Naive B cell (primary cell): ENCODE results near the gene INHBC. TPM values are rescaled to one million over a fixed set of nuclear protein-coding genes. Genes with fewer than 3 reads are reported as not detected.
"Not testable (repeated sequence)": the region's sequence is repeated elsewhere in the genome, so short reads cannot be mapped to it uniquely, and the experiment has no call there.

Experiments used
- ATAC-seq, 2 donors: fragments of 150-1000 bp; cut with Tn5 transposase; 2 replicates each; pipeline ENCODE4 v1.10.0; 2021; ENCODE audit warnings: low read depth in 2 of 2, mild to moderate bottlenecking in 2 of 2, moderate library complexity in 2 of 2
- DNase-seq: peaks from one replicate; pipeline ENCODE4 v3.0.0; 2022
- H3K27ac Mint-ChIP-seq, 6 donors: one replicate each; pipeline ENCODE4 v1.8.0; 2020 to 2022; ENCODE audit warnings: mild to moderate bottlenecking in 6 of 6, mixed read lengths in 6 of 6, moderate library complexity in 5 of 6, inconsistent platforms in 2 of 6
- H3K27me3 Mint-ChIP-seq, 3 donors: one replicate each; pipeline ENCODE4 v1.8.0; 2021 to 2022; ENCODE audit warnings: mixed read lengths in 3 of 3, mild to moderate bottlenecking in 1 of 3
- H3K36me3 Mint-ChIP-seq, 2 donors: one replicate each; pipeline ENCODE4 v1.8.0; 2020 to 2022; ENCODE audit warnings: mixed read lengths in 2 of 2, inconsistent platforms in 1 of 2, mild to moderate bottlenecking in 1 of 2
- H3K4me1 Mint-ChIP-seq, 3 donors: one replicate each; pipeline ENCODE4 v1.8.0; 2020 to 2022; ENCODE audit warnings: mixed read lengths in 3 of 3, inconsistent platforms in 1 of 3, mild to moderate bottlenecking in 1 of 3, moderate library complexity in 1 of 3
- H3K4me3 Mint-ChIP-seq, 8 donors: one replicate each; pipeline ENCODE4 v1.8.0; 2020 to 2022; ENCODE audit warnings: mild to moderate bottlenecking in 8 of 8, mixed read lengths in 8 of 8, moderate library complexity in 8 of 8, inconsistent platforms in 2 of 8
- H3K9me3 Mint-ChIP-seq, 7 donors: one replicate each; pipeline ENCODE4 v1.8.0; 2020 to 2022; ENCODE audit warnings: mixed read lengths in 7 of 7, mild to moderate bottlenecking in 5 of 7, inconsistent platforms in 2 of 7, moderate library complexity in 1 of 7
- polyA plus RNA-seq, 6 donors: library from polyadenylated mRNA; unstranded; fragments of 300-500 nt; fragmentation: Illumina TruSeq; gene quantifications; one replicate each; pipeline ENCODE4 v1.2.3, GENCODE V29; 2021; ENCODE audit warnings: low read depth in 6 of 6

The INHBC gene
- polyA plus RNA-seq, result not detected

GRCh38 chr12:57434517-57435223 is at the start of gene INHBC:
Gene INHBC (plus strand): TSS chr12:57434784. CDS start chr12:57434887, 103 bp downstream.
- Mint-ChIP-seq H3K27me3 (peaks cover 0 to 8% (median 8%) of the 10 kb centered on the region in 3 donors), H3K36me3 (no peaks in the 10 kb centered on the region), H3K4me1 (peaks cover 13 to 19% (median 14%) of the 10 kb centered on the region in 3 donors), H3K4me3 (no peak within 1 kb of the TSS), H3K27ac (peak within 1 kb of the TSS in 2 of 6 donors; percentile 75), H3K9me3 (no peaks in the 10 kb centered on the region)
- no peak for ATAC-seq
- no peak for DNase-seq

DNA sequence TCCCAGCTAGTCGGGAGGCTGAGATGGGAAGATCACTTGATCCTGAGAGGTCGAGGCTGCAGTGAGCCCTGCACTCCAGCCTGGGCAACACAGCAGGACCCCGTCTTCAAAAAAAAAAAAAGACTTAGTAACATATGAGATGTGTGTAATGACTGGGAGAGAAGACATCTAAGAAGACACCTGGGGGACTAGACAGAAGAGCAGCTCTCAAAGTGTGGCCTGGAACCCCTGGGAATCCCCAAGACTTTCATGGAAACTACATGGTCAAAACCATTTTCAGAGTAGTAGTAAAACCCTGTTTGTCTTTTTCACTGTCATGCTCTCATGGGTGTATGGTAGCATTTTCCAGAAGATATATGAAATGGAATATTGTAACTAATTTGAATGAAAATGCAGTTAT is 49.0 kb upstream of the INHBC start:
- H3K4me1 Mint-ChIP-seq, result peaks cover 0 to 12% (median 12%) of the 10 kb centered on the region in 3 donors
- no peak overlapping the region for H3K27ac Mint-ChIP-seq
- H3K36me3 Mint-ChIP-seq, result peaks cover 15 to 21% of the 10 kb centered on the region in 2 donors
- H3K9me3 Mint-ChIP-seq, result no peaks in the 10 kb centered on the region
- H3K27me3 Mint-ChIP-seq, result no peaks in the 10 kb centered on the region
- ATAC-seq (no peak), DNase-seq (no peak)
- no peak overlapping the region for H3K4me3 Mint-ChIP-seq

- H3K4me3 Mint-ChIP-seq, result no peak overlapping the region
- peaks cover 12 to 21% of the 10 kb centered on the region in 2 donors for H3K36me3 Mint-ChIP-seq
- ATAC-seq, result no peak
- no peaks in the 10 kb centered on the region for H3K9me3 Mint-ChIP-seq
- H3K27ac Mint-ChIP-seq, result peak overlapping the region in 1 of 6 donors; percentile 51
- no peaks in the 10 kb centered on the region for H3K27me3 Mint-ChIP-seq
- H3K4me1 Mint-ChIP-seq, result peaks cover 0 to 10% (median 9%) of the 10 kb centered on the region in 3 donors
- no peak for DNase-seq
Measured at GRCh38 chr12:57386187-57386720, 48.3 kb upstream of the INHBC start.

DNA sequence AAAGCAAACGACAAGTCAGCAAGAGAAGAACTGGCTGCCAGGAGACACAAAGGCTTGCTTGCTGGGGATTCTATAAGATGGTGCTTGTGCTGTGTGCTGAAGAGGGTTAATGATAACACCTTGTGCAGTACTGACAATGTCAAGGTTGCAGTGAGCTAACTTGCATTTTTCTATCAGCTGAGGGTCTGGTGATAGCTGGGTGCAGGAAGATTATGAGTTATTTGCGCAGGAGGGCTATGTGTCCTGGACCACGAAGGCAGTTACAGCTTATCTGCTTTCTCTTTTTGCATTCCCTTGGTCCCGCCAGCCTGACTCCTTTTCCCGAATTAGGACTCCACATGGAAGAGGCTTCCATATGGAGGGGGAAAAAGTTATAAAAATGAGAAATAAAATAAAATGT is 46.2 kb upstream of the INHBC start:
- H3K36me3 Mint-ChIP-seq, result peaks cover 12 to 24% of the 10 kb centered on the region in 2 donors
- no peaks in the 10 kb centered on the region for H3K9me3 Mint-ChIP-seq
- ATAC-seq, result no peak
- DNase-seq, result no peak
- peaks cover 0 to 10% (median 9%) of the 10 kb centered on the region in 3 donors for H3K4me1 Mint-ChIP-seq
- peak overlapping the region in 1 of 8 donors; percentile 38 for H3K4me3 Mint-ChIP-seq
- no peak overlapping the region for H3K27ac Mint-ChIP-seq
- no peaks in the 10 kb centered on the region for H3K27me3 Mint-ChIP-seq

DNA sequence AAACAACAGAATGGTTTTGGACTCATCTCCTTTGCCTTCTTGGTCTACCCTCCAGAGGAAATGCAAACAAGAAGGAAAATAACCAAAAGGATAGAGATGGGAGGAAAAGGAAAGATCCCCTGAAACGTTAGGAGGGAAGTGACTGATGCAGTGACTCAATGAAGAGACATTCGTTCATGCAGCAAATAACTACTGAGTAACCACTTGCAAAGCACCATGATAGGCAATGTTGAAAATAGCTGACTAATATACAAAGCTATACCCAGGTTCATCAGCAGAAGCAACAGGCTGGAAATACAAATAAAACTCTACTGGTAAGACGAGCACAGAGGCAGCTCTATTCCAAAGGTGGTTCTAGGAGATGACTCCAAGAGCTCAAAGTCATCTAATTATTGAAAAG is 45.6 kb upstream of the INHBC start:
- H3K9me3 Mint-ChIP-seq, result no peaks in the 10 kb centered on the region
- DNase-seq (no peak), ATAC-seq (no peak)
- peak overlapping the region in 2 of 6 donors; percentile 15 to 21 for H3K27ac Mint-ChIP-seq
- H3K4me3 Mint-ChIP-seq, result no peak overlapping the region
- no peaks in the 10 kb centered on the region for H3K27me3 Mint-ChIP-seq
- H3K36me3 Mint-ChIP-seq, result peaks cover 12 to 29% of the 10 kb centered on the region in 2 donors
- peaks cover 0 to 12% (median 9%) of the 10 kb centered on the region in 3 donors for H3K4me1 Mint-ChIP-seq

DNA sequence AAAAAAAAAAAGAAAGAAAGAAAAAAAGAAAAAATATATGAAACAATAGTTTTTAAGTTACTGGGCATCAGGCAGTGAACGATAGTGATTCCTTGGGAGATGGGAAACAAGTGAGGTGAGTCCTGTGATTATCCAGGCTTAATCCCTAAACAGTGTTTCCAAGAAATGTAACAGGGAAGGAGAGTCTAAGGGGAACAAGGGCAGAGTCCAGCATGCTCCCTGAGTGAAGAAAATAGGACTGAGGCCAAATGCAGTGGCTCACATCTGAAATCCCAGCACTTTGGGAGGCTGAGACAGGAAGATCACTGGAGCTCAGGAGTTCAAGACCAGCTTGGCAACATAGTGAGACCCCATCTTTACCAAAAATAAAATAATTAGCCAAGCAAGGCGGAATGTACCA is 44.4 kb upstream of the INHBC start:
- Mint-ChIP-seq H3K9me3 (no peaks in the 10 kb centered on the region), H3K4me3 (no peak overlapping the region), H3K27me3 (no peaks in the 10 kb centered on the region), H3K36me3 (peaks cover 12 to 29% of the 10 kb centered on the region in 2 donors), H3K4me1 (peaks cover 0 to 12% (median 9%) of the 10 kb centered on the region in 3 donors), H3K27ac (peak overlapping the region in 1 of 6 donors; percentile 70)
- ATAC-seq (no peak), DNase-seq (no peak)

DNA sequence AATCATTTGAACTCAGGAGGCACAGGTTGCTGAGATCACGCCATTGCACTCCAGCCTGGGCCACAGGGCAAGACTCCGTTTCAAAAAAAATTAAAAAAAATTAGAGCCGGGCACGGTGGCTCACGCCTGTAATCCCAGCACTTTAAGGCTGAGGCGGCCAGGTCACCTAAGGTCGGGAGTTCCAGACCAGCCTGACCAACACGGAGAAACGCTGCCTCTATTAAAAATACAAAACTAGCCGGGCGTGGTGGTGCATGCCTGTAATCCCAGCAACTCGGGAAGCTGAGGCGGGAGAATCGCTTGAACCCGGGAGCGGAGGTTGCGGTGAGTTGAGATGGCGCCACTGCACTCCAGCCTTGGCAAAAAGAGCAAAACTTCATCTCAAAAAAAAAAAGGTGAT is 39.5 kb upstream of the INHBC start:
- H3K27me3 Mint-ChIP-seq, result no peaks in the 10 kb centered on the region
- peaks cover 0 to 17% of the 10 kb centered on the region in 2 donors for H3K36me3 Mint-ChIP-seq
- DNase-seq (no peak), ATAC-seq (no peak)
- H3K4me1 Mint-ChIP-seq, result peaks cover 6 to 18% (median 16%) of the 10 kb centered on the region in 3 donors
- H3K9me3 Mint-ChIP-seq, result no peaks in the 10 kb centered on the region
- no peak overlapping the region for H3K27ac Mint-ChIP-seq
- no peak overlapping the region for H3K4me3 Mint-ChIP-seq

DNA sequence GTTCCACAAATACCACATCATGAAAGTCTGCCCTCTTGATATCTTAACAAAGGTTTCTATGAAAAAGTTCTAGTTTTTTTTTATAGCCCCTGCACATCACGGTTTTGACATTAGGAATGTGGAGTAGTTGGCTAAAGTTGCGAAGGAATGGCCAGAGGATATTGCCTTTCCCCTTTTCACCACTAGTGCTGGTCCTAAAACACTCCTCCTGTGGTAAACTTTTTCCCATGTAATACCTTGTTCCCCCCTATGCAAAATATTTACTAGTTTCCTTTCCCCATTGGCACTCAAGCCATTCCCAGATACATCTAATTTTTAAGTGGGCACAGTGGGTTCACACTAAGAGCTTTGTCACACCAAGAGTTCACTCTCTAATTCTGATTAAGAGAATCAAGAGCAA is 37.1 kb upstream of the INHBC start:
- Mint-ChIP-seq H3K4me3 (no peak overlapping the region), H3K27ac (peak overlapping the region in 1 of 6 donors; percentile 32), H3K4me1 (peaks cover 13 to 21% (median 14%) of the 10 kb centered on the region in 3 donors), H3K9me3 (no peaks in the 10 kb centered on the region), H3K27me3 (no peaks in the 10 kb centered on the region), H3K36me3 (peaks cover 0 to 13% of the 10 kb centered on the region in 2 donors)
- DNase-seq (no peak), ATAC-seq (no peak)

- H3K4me1 Mint-ChIP-seq, result peaks cover 12 to 21% (median 19%) of the 10 kb centered on the region in 3 donors
Measured at GRCh38 chr12:57399718-57400463, 34.7 kb upstream of the INHBC start.

GRCh38 chr12:57401165-57401564 is 33.4 kb upstream of the INHBC start:
- no peak for DNase-seq
- Mint-ChIP-seq H3K4me3 (no peak overlapping the region), H3K9me3 (no peaks in the 10 kb centered on the region), H3K36me3 (no peaks in the 10 kb centered on the region), H3K4me1 (peaks cover 6 to 19% (median 19%) of the 10 kb centered on the region in 3 donors), H3K27me3 (no peaks in the 10 kb centered on the region), H3K27ac (no peak overlapping the region)
- no peak for ATAC-seq

More at GRCh38 chr12:57399718-57400463, 34.7 kb upstream of the INHBC start:
- H3K27me3 Mint-ChIP-seq, H3K9me3 Mint-ChIP-seq, H3K36me3 Mint-ChIP-seq, ATAC-seq, DNase-seq, H3K4me3 Mint-ChIP-seq: not testable (repeated sequence)
- H3K27ac Mint-ChIP-seq, result peak overlapping the region in 1 of 6 donors; percentile 44

DNA sequence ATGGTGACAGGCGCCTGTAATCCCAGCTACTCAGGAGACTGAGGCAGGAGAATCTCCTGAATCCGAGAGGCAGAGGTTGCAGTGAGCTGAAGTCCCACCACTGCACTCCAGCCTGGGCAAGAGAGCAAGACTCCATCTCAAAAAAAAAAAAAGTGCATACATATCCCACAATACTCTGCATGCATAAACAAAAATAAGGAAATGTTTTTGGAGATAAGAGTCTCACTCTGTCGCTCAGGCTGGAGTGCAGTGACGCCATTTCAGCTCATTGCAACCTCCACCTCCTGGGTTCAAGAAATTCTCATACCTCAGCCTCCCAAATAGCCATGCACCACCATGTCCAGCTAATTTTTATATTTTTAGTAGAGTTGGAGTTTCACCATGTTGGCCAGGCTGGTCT is 32.4 kb upstream of the INHBC start:
- H3K4me1 Mint-ChIP-seq, result peaks cover 6 to 19% (median 19%) of the 10 kb centered on the region in 3 donors
- H3K4me3 Mint-ChIP-seq, H3K27ac Mint-ChIP-seq, H3K27me3 Mint-ChIP-seq, DNase-seq, H3K9me3 Mint-ChIP-seq, H3K36me3 Mint-ChIP-seq, ATAC-seq: not testable (repeated sequence)

DNA sequence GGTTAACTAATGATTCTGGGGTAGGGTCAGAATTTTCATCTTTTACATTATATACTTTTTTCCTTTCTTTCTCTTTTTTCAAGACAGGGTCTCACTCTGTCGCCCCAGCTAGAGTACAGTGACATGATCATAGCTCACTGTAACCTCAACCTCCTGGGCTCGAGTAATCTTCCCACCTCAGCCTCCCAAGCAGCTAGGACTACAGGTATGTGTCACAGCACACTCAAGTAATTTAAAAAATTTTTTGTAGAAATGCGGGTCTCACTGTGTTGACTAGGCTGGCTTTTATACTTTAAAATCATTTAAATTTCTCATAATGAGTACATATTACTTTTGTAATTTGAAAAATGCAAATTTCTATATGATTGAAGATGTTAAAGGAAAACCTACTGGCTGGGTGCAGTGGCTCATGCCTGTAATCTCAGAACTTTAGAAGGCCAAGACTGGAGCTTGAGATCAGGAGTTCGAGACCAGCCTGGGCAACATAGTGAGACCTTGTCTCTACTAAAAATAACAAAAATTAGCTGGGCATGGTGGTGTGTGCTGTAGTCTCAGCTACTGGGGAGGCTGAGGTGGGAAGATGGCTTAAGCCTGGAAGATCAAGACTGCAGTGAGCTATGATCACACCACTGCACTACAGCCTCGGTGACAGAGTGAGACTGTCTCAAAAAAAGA is 29.5 kb upstream of the INHBC start:
- peak overlapping the region in 5 of 6 donors; percentile 23 to 90 (median 49) for H3K27ac Mint-ChIP-seq
- H3K36me3 Mint-ChIP-seq, result no peaks in the 10 kb centered on the region
- H3K9me3 Mint-ChIP-seq, result no peaks in the 10 kb centered on the region
- ATAC-seq (no peak), DNase-seq (no peak)
- H3K4me3 Mint-ChIP-seq, result no peak overlapping the region
- H3K27me3 Mint-ChIP-seq, result no peaks in the 10 kb centered on the region
- H3K4me1 Mint-ChIP-seq, result peaks cover 0 to 18% (median 13%) of the 10 kb centered on the region in 3 donors

- H3K4me1 Mint-ChIP-seq, result peaks cover 11 to 25% (median 11%) of the 10 kb centered on the region in 3 donors
- DNase-seq (no peak), ATAC-seq (no peak)
- H3K36me3 Mint-ChIP-seq, result no peaks in the 10 kb centered on the region
- H3K9me3 Mint-ChIP-seq, result no peaks in the 10 kb centered on the region
- H3K27ac Mint-ChIP-seq, result no peak overlapping the region
- H3K4me3 Mint-ChIP-seq, result no peak overlapping the region
- H3K27me3 Mint-ChIP-seq, result no peaks in the 10 kb centered on the region
Measured at GRCh38 chr12:57410534-57410933, 24.1 kb upstream of the INHBC start.
